A673 (cell line): Measurements from ENCODE around the gene CCDC12. TPM values are rescaled to one million over a fixed set of nuclear protein-coding genes. Genes with fewer than 3 reads are reported as not detected.
"Not testable (repeated sequence)": the region's sequence is repeated elsewhere in the genome, so short reads cannot be mapped to it uniquely, and the experiment has no call there.

Experiments used
- BruUV-seq: library from RNA; stranded (reverse); fragments of 400-500 nt; replicated peaks from 2 replicates; lab custom pipeline; 2021; lab: Mats Ljungman, UMichigan
- CTCF ChIA-PET: fragments of 300-600 bp; sonication (Branson Sonifier 250); formaldehyde crosslinking; loops from one replicate; lab custom pipeline; 2022; ENCODE audit warnings: antibody characterized with exemption; lab: Charles Lee
- POLR2A ChIA-PET: fragments of 300-600 bp; sonication (Branson Sonifier 250); formaldehyde crosslinking; loops from one replicate; lab custom pipeline; 2022; ENCODE audit warnings: antibody characterized with exemption; ENCODE audit not compliant: low non-redundant PET; lab: Charles Lee
- DNase-seq: peaks from one replicate; pipeline ENCODE4 v3.0.0-alpha.2; 2015; ENCODE audit warnings: low spot score
- H3K27ac ChIP-seq: fragments of 200-600 bp; sonication (generic); 2 replicates; pipeline ENCODE4 v1.5.1; 2016; ENCODE audit warnings: mixed run types, low read depth, mild to moderate bottlenecking, mixed read lengths, antibody characterized with exemption, low read length; ENCODE audit not compliant: poor library complexity, severe bottlenecking
- H3K27me3 ChIP-seq: fragments of 200-600 bp; sonication (generic); replicated peaks from 2 replicates; pipeline ENCODE4 v1.6.1; 2017; ENCODE audit warnings: mixed run types, low read depth, mild to moderate bottlenecking, mixed read lengths, antibody characterized with exemption, low read length; ENCODE audit not compliant: insufficient read depth, poor library complexity
- H3K36me3 ChIP-seq: fragments of 200-600 bp; sonication (generic); 2 replicates; pipeline ENCODE4 v1.6.1; 2016; ENCODE audit warnings: mixed run types, mild to moderate bottlenecking, mixed read lengths, antibody characterized with exemption, low read length; ENCODE audit not compliant: insufficient read depth, poor library complexity, severe bottlenecking
- H3K4me1 ChIP-seq: fragments of 200-600 bp; sonication (generic); 2 replicates; pipeline ENCODE4 v1.6.1; 2017; ENCODE audit warnings: mixed run types, mild to moderate bottlenecking, mixed read lengths, antibody characterized with exemption, low read length; ENCODE audit not compliant: insufficient read depth, poor library complexity, severe bottlenecking
- H3K4me3 ChIP-seq: fragments of 200-600 bp; sonication (generic); 2 replicates; pipeline ENCODE4 v1.5.1; 2016; ENCODE audit warnings: low read depth, mixed run types, mild to moderate bottlenecking, mixed read lengths, low read length; ENCODE audit not compliant: poor library complexity, severe bottlenecking
- H3K9me3 ChIP-seq: fragments of 200-600 bp; sonication (generic); 2 replicates; pipeline ENCODE4 v1.6.1; 2016; ENCODE audit warnings: mixed run types, low read depth, mild to moderate bottlenecking, mixed read lengths, antibody characterized with exemption, low read length; ENCODE audit not compliant: poor library complexity, severe bottlenecking
- EZH2 ChIP-seq: fragments of 200-600 bp; sonication (generic); IDR thresholded peaks from 2 replicates; pipeline ENCODE4 v1.6.1; 2017; ENCODE audit warnings: borderline replicate concordance, low read depth, mild to moderate bottlenecking, mixed read lengths, antibody characterized with exemption, low read length; ENCODE audit not compliant: poor library complexity, severe bottlenecking
- intact Hi-C: fragments of 100-400 bp; cut with micrococcal nuclease; formaldehyde crosslinking; loops from one replicate; pipeline ENCODE4 v1.10.0; 2022; ENCODE audit not compliant: unreplicated experiment
- total RNA-seq: library from RNA; stranded (reverse); gene quantifications from 2 replicates; pipeline ENCODE4 v1.2.3, GENCODE V29; 2021
- TF ChIP-seq, protein P1 (sequence below): fragments of 300-800, 200-600 bp; sonication (generic); conservative IDR thresholded peaks from 2 replicates; pipeline ENCODE4 v1.5.1; 2017; ENCODE audit warnings: low read depth, mild to moderate bottlenecking, antibody characterized with exemption, low read length, moderate library complexity, mixed read lengths

Gene CCDC12
- total RNA-seq, 1 experiment from 2014 or later = 28.2 TPM

DNA sequence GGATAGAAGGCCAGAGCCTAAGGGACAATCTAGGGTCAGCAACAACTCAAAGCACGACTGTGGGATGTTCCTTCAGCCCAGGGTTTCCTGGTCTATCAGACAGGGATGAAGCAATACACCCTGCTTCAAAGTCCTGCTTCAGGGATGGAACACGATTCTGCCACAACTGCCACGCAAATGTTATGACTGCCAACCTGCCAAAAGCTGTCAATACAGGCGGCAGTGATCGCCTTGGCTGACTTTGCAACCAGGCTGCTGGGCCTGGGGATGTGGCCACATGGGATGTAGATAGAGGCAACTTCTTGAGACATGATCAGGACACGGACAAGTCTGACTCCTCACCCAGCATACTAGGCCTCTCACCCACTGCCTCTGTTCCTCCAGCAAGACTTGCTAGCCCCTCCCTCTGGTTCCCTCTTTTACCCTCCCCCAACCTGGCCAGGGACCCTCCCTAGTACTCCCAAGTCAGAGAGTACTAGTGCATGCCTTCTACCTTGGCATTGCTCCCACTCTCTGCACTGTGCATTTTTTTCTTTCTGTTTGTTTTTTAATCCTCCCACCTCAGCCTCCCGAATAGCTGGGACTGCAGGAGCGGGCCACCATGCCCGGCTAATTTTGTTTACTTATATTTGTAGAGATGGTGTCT, 7.6 kb downstream of the CCDC12 start:
- no peak for DNase-seq
- Histone ChIP-seq H3K27ac (no peak overlapping the region), H3K27me3 (no peaks in the 10 kb centered on the region), H3K36me3 (no peaks in the 10 kb centered on the region), H3K4me3 (no peak overlapping the region), H3K9me3 (no peaks in the 10 kb centered on the region), H3K4me1 (no peaks in the 10 kb centered on the region)
- intact Hi-C loops = no loop called here
- ChIA-PET POLR2A (interaction anchor here (0.6 kb wide), 1 partner anchor 8 kb away, joined by 4 read pairs; no protein-coding TSS in a partner anchor), CTCF (no interaction called here)
- BruUV-seq = no TSS peak
- TF ChIP-seq EZH2 = no peak
- TF ChIP-seq, protein P1, sequence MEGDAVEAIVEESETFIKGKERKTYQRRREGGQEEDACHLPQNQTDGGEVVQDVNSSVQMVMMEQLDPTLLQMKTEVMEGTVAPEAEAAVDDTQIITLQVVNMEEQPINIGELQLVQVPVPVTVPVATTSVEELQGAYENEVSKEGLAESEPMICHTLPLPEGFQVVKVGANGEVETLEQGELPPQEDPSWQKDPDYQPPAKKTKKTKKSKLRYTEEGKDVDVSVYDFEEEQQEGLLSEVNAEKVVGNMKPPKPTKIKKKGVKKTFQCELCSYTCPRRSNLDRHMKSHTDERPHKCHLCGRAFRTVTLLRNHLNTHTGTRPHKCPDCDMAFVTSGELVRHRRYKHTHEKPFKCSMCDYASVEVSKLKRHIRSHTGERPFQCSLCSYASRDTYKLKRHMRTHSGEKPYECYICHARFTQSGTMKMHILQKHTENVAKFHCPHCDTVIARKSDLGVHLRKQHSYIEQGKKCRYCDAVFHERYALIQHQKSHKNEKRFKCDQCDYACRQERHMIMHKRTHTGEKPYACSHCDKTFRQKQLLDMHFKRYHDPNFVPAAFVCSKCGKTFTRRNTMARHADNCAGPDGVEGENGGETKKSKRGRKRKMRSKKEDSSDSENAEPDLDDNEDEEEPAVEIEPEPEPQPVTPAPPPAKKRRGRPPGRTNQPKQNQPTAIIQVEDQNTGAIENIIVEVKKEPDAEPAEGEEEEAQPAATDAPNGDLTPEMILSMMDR = no peak

DNA sequence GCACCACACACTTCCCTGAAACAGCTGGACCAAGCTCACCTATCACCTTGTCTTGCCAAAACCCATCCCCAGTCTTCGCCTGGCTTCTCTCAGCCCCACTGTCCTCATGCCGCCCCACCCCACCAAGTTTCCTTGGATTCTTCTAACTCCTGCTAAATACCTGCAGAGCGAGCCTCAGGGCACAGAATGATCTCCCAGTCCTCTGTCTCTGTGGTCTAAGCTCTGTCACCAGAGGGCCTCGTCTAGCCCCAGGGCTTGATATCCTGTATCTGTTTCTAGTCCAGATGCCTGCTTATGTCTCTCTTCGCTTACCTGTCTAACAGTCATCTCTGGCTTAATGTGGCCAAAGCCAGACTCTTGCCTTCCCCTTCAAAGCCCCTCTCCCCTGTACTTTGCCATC, 9.7 kb downstream of the CCDC12 start:
- TF ChIP-seq, protein P1 = no peak
- no peak for TF ChIP-seq EZH2
- no peaks in the 10 kb centered on the region for H3K36me3 ChIP-seq
- H3K27me3 ChIP-seq = no peaks in the 10 kb centered on the region
- no peak overlapping the region for H3K4me3 ChIP-seq
- ChIA-PET POLR2A (no interaction called here), CTCF (no interaction called here)
- intact Hi-C loops = no loop called here
- no peak for DNase-seq
- no peaks in the 10 kb centered on the region for H3K9me3 ChIP-seq
- H3K4me1 ChIP-seq = no peaks in the 10 kb centered on the region
- no peak overlapping the region for H3K27ac ChIP-seq
- BruUV-seq = no TSS peak

DNA sequence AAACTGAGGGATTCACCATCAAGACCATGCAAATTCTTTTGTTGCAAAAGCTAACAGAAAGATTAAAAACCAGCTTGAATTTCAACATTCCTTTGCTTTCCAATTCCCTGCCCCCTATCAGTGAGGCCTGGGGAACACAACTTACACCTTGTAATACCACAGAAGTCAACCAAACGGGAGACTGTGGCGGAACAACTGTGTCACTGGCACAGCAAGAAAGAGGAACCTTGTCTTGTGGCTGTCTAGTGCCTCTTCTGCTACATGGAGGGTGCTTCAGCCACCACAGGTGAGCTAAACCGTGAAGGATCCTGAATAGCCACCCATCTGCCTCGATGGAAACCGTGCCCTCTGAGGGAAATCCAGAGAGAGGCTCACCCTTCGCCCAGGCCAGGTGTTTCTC, 11.4 kb downstream of the CCDC12 start:
- CTCF ChIA-PET = no interaction called here
- POLR2A ChIA-PET = no interaction called here
- no peak for DNase-seq
- Histone ChIP-seq H3K4me3 (no peak overlapping the region), H3K9me3 (no peaks in the 10 kb centered on the region), H3K36me3 (no peaks in the 10 kb centered on the region), H3K4me1 (no peaks in the 10 kb centered on the region), H3K27ac (no peak overlapping the region), H3K27me3 (no peaks in the 10 kb centered on the region)
- intact Hi-C loops = no loop called here
- TF ChIP-seq EZH2 = no peak
- TF ChIP-seq, protein P1 = no peak
- no TSS peak for BruUV-seq

DNA sequence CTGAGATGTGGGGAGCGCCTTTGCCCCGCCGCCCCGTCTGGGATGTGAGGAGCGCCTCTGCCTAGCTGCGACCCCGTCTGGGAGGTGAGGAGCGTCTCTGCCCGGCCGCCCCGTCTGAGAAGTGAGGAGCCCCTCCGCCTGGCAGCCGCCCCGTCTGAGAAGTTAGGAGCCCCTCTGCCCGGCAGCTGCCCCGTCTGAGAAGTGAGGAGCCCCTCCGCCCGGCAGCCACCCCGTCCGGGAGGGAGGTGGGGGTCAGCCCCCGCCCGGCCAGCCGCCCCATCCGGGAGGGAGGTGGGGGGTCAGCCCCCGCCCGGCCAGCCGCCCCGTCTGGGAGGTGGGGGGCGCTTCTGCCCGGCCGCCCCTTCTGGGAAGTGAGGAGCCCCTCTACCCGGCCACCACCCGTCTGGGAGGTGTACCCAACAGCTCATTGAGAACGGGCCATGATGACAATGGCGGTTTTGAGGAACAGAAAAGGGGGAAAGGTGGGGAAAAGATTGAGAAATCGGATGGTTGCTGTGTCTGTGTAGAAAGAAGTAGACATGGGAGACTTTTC, 12.4 kb downstream of the CCDC12 start:
- CTCF ChIA-PET, DNase-seq, H3K4me1 ChIP-seq, BruUV-seq, H3K9me3 ChIP-seq, H3K36me3 ChIP-seq, POLR2A ChIA-PET, H3K27ac ChIP-seq, intact Hi-C loops, H3K4me3 ChIP-seq, H3K27me3 ChIP-seq: not testable (repeated sequence)
